Heart right ventricle (tissue), 16 donors: Measurements from ENCODE around the gene MBOAT2. TPM values are rescaled to one million over a fixed set of nuclear protein-coding genes. Genes with fewer than 3 reads are reported as not detected.
"Not testable (repeated sequence)": the region's sequence is repeated elsewhere in the genome, so short reads cannot be mapped to it uniquely, and the experiment has no call there.

Source experiments
- ATAC-seq, 8 donors: fragments of 200-7000 bp; cut with Tn5 transposase; one replicate each; pipeline ENCODE4 v1.9.1; 2020; ENCODE audit warnings: mild to moderate bottlenecking in 8 of 8, moderate library complexity in 8 of 8, moderate number of reproducible peaks in 1 of 8
- DNase-seq, 2 donors: peaks; one replicate each; pipeline ENCODE4 v3.0.0-alpha.2; 2020
- H3K27ac ChIP-seq, 10 donors: fragments of 200-600 bp; sonication (generic) in 2 of 10; one replicate each; pipeline versions ENCODE4 v1.5.0 to v1.8.0; 2020 to 2022; ENCODE audit warnings: mild to moderate bottlenecking in 3 of 10
- H3K27me3 ChIP-seq, 7 donors: fragments of 200-600 bp; one replicate each; pipeline ENCODE4 v1.8.0; 2021 to 2022; ENCODE audit warnings: mild to moderate bottlenecking in 2 of 7
- H3K36me3 ChIP-seq, 9 donors: fragments of 200-600 bp; sonication (generic) in 1 of 9; one replicate each; pipeline versions ENCODE4 v1.5.0 to v1.8.0; 2020 to 2022; ENCODE audit warnings: mild to moderate bottlenecking in 2 of 9
- H3K4me1 ChIP-seq, 9 donors: fragments of 200-600 bp; sonication (generic) in 1 of 9; one replicate each; pipeline versions ENCODE4 v1.5.0 to v1.8.0; 2020 to 2022; ENCODE audit warnings: mild to moderate bottlenecking in 4 of 9
- H3K4me3 ChIP-seq, 10 donors: fragments of 200-600 bp; sonication (generic) in 2 of 10; one replicate each; pipeline versions ENCODE4 v1.5.0 to v1.8.0; 2020 to 2022; ENCODE audit warnings: mild to moderate bottlenecking in 7 of 10, moderate library complexity in 2 of 10
- H3K9me3 ChIP-seq, 11 donors: fragments of 200-600 bp in 10 of 11; sonication (generic) in 2 of 11; one replicate each; pipeline versions ENCODE4 v1.5.0 to v1.8.0; 2013 to 2022; ENCODE audit warnings: mild to moderate bottlenecking in 2 of 11, control low read depth in 1 of 11, moderate library complexity in 1 of 11
- WGBS, 2 donors: extraction: QIAGEN DNeasy Blood & Tissue Kit; methylation state at CpG; one replicate each; pipeline ENCODE4 v1.1.7; 2013; ENCODE audit warnings: inconsistent platforms in 1 of 2; 5-methylcytosine and 5-hydroxymethylcytosine counted together
- intact Hi-C, 10 donors: fragments of 100-400 bp; cut with DNase I; formaldehyde crosslinking; loops; one replicate each; pipeline versions ENCODE4 v1.11.1 to v1.14.2; 2022
- polyA plus RNA-seq, 2 donors: library from polyadenylated mRNA; stranded (reverse); fragments of 200-250 nt; gene quantifications; one replicate each; pipeline ENCODE4 v1.2.3, GENCODE V29; 2013
- total RNA-seq, 10 donors: library from RNA; stranded (reverse); fragmentation: NEBNext Ultra II Directional in 3 of 10; extraction: Animal tissue kit (Norgen Biotek cat#: 25700) in 3 of 10; gene quantifications; one replicate each; pipeline versions ENCODE4 v1.2.1 to v1.2.4, GENCODE V29; 2021 to 2023
- TF ChIP-seq, protein P1 (sequence below), 9 donors: fragments of 200-600 bp; sonication (generic) in 2 of 9; IDR thresholded peaks; one replicate each; pipeline versions ENCODE4 v1.5.0 to v1.8.0; 2021 to 2022; ENCODE audit warnings: antibody characterized with exemption in 9 of 9, mild to moderate bottlenecking in 5 of 9, moderate library complexity in 1 of 9
- donor health status: Arrhythmogenic right ventricular cardiomyopathy.
- donor health status: ischemic (EF 13 %, LVEDD 7.1; RV severe dilation, severe dysfunction).
- donor health status: healthy with polysubstance abuse.
- donor health status: DM: no; HTN: yes; CAD: no.
- donor health status: DM: no; HTN: no; CAD: no.
- donor health status: ischemic (EF 25% LVEDD 6.9; RV normal size, moderate dysfunction).
- donor health status: ischemic (EF 25% LVEDD 5.7; RV mildly dilated, moderate dysfunction).
- donor health status: healthy.
- donor health status: DM: yes; HTN: yes; CAD: no.
- donor health status: Ischemic cardiomyopathy.
- donor health status: ischemic (EF 35%, LVEDD 5.7; RV mildly dilated, moderate dysfunction).
- donor health status: nonischemic (EF 11% LVEDD 7.7; RV severe dilation, severe dysfunction).
- donor health status: DM: yes; HTN: yes; CAD: no.
- donor health status: PGD.
- donor health status: ischemic (EF 29% LVEDD 5.4; RV normal size, mild dysfunction).
- donor health status: nonischemic (EF 23%, LVEDD 6.1; RV moderate dilation, normal function).

MBOAT2 gene
- total and polyA plus RNA-seq, 12 donors, result 6.3 to 35.3 (median 18.4) TPM

DNA sequence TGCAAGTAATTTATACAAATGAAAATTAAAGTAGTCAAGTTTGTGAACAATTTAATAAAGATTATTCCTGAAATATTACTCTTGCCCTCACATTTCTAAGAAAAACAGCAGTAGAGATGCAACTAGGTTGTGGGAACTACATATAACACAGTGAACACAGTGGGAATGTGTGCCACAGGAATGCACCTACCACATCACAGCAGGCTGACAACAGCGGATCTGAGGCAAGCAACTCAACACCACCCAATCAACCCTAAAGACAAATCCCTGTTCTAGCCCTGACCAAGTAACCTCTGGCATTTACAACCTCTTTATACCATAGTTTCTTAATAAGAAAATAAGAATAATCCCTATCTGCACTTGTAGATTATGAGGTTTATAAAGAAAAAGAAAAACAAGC lies 23.4 kb downstream of the MBOAT2 start:
- intact Hi-C loops, result no loop called here
- Histone ChIP-seq H3K4me3 (no peak overlapping the region), H3K27me3 (no peaks in the 10 kb centered on the region), H3K27ac (no peak overlapping the region), H3K9me3 (no peaks in the 10 kb centered on the region), H3K4me1 (peaks cover 0 to 23% (median 0%) of the 10 kb centered on the region in 9 donors), H3K36me3 (no peaks in the 10 kb centered on the region)
- DNase-seq, result no peak
- WGBS, 2 donors, result 81 to 89% methylated on average over 1 of the region's 1 CpG
- TF ChIP-seq, protein P1, sequence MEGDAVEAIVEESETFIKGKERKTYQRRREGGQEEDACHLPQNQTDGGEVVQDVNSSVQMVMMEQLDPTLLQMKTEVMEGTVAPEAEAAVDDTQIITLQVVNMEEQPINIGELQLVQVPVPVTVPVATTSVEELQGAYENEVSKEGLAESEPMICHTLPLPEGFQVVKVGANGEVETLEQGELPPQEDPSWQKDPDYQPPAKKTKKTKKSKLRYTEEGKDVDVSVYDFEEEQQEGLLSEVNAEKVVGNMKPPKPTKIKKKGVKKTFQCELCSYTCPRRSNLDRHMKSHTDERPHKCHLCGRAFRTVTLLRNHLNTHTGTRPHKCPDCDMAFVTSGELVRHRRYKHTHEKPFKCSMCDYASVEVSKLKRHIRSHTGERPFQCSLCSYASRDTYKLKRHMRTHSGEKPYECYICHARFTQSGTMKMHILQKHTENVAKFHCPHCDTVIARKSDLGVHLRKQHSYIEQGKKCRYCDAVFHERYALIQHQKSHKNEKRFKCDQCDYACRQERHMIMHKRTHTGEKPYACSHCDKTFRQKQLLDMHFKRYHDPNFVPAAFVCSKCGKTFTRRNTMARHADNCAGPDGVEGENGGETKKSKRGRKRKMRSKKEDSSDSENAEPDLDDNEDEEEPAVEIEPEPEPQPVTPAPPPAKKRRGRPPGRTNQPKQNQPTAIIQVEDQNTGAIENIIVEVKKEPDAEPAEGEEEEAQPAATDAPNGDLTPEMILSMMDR (IDR thresholded peaks at IDR 0.05), result no peak
- no peak for ATAC-seq

DNA sequence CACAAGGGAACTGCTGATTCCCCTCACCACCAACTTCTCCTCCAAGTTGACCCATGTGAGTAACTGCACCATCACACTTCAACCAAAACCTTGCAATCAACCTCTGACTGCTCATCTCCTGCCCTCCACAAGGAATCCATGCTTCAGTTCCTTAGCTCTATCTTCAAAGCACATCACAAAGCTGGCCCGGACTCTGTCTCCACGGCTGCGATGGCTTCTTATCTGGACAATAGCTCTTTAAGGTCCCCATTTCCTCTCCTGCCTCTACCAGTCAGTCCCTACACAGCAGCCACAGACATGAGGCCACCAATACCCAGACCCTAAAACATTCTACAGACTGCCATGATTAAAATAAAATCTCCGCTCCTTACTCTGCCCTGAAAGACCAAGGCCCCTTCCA lies 25.7 kb downstream of the MBOAT2 start:
- peaks cover 0 to 12% (median 0%) of the 10 kb centered on the region in 9 donors for H3K4me1 ChIP-seq
- no peak for ATAC-seq
- H3K27me3 ChIP-seq, result no peaks in the 10 kb centered on the region
- no peaks in the 10 kb centered on the region for H3K36me3 ChIP-seq
- TF ChIP-seq, protein P1 (IDR thresholded peaks at IDR 0.05), result no peak
- H3K4me3 ChIP-seq, result no peak overlapping the region
- no peak for DNase-seq
- no peaks in the 10 kb centered on the region for H3K9me3 ChIP-seq
- 83 to 86% methylated on average over 4 of the region's 4 CpGs for WGBS, 2 donors
- intact Hi-C loops, result no loop called here
- no peak overlapping the region for H3K27ac ChIP-seq

DNA sequence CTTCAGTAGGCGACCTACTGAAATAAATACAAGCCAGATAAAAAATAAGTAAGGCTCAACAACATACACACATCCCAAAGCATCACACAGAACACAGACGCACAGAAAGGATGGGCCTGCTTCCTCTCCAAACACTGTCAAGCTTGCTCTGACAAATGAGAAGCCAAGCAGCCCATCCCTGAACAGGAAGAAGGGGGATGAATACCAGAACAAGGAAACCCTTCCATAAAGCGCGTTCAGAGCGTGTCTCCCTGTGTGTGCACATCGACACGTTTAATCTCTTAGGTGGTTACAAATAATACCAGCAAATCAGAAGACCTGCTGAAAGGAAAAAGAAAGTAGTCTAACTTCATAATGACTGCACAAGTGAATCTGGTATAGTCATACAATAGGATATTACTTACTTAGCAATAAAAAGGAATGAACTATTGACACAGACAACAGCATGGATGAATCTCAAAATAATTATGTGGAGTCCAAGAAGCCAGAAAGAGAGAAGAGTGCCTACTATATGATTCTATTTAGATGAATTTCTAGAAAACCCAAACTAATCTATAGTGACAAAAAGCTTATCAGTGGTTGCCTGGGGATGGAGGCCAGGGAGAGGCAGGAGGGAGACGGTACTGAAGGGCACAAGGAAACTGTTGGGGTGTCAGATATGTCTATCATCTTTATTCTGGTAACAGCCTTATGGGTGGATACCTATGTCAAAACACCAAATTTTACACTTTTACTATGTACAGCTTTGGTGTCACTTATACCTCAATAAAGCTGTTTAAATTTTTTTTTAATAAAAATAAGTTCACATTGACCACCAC lies 26.8 kb downstream of the MBOAT2 start:
- no peaks in the 10 kb centered on the region for H3K36me3 ChIP-seq
- no peaks in the 10 kb centered on the region for H3K9me3 ChIP-seq
- peaks cover 0 to 12% (median 0%) of the 10 kb centered on the region in 9 donors for H3K4me1 ChIP-seq
- TF ChIP-seq, protein P1 (IDR thresholded peaks at IDR 0.05), result no peak
- peak in 1 of 8 donors; percentile 35 for ATAC-seq
- H3K27ac ChIP-seq, result peak overlapping the region in 1 of 10 donors; percentile 5
- H3K4me3 ChIP-seq, result peak overlapping the region in 1 of 10 donors; percentile 9
- 26% methylated on average over 8 of the region's 8 CpGs for WGBS, 2 donors
- no peaks in the 10 kb centered on the region for H3K27me3 ChIP-seq
- intact Hi-C loops, result no loop called here
- no peak for DNase-seq

DNA sequence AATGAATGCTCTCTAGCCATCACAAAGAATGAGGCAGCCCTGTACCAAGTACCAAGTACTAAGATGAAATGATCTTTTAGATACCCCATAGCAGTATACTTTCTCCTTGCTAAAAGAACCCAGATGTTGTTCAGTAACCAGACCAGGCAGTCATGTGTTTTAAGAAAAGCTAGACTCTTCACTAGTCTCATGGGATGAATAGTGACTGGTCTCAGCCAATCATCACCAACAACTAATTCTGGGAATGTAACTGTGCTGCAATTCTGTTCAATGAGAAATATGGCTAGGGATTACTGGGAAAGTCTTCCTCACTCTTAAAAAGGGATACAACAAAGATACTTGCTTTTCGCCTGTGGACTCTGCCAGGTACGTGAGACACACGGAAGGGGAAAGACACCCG lies 29.5 kb downstream of the MBOAT2 start:
- no peak for DNase-seq
- H3K4me1 ChIP-seq, result peaks cover 0 to 12% (median 0%) of the 10 kb centered on the region in 9 donors
- 90 to 94% methylated on average over 4 of the region's 4 CpGs for WGBS, 2 donors
- TF ChIP-seq, protein P1 (IDR thresholded peaks at IDR 0.05), result no peak
- no peak overlapping the region for H3K27ac ChIP-seq
- no peaks in the 10 kb centered on the region for H3K27me3 ChIP-seq
- intact Hi-C loops, result no loop called here
- H3K36me3 ChIP-seq, result no peaks in the 10 kb centered on the region
- H3K4me3 ChIP-seq, result no peak overlapping the region
- H3K9me3 ChIP-seq, result no peaks in the 10 kb centered on the region
- no peak for ATAC-seq

DNA sequence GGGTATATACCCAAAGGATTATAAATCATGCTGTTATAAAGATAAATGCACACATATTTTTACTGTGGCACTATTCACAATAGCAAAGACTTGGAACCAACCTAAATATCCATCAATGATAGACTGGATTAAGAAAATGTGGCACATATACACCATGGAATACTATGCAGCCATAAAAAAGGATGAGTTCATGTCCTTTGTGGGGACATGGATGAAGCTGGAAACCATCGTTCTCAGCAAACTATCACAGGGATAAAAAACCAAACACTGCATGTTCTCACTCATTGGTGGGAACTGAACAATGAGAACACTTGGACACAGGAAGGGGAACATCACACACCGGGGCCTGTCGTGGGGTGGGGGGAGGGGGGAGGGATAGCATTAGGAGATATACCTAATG lies 30.5 kb downstream of the MBOAT2 start:
- ATAC-seq, H3K27me3 ChIP-seq, intact Hi-C loops, DNase-seq, H3K27ac ChIP-seq, H3K36me3 ChIP-seq, H3K9me3 ChIP-seq, H3K4me3 ChIP-seq: not testable (repeated sequence)
- WGBS, 2 donors, result 85 to 100% methylated on average over 3 of the region's 3 CpGs
- peaks cover 0 to 12% (median 0%) of the 10 kb centered on the region in 9 donors for H3K4me1 ChIP-seq

DNA sequence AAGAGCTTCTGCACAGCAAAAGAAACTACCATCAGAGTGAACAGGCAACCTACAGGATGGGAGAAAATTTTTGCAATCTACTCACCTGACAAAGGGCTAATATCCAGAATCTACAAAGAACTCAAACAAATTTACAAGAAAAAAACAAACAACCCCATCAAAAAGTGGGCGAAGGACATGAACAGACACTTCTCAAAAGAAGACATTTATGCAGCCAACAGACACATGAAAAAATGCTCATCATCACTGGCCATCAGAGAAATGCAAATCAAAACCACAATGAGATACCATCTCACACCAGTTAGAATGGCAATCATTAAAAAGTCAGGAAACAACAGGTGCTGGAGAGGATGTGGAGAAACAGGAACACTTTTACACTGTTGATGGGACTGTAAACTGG lies 30.9 kb downstream of the MBOAT2 start:
- intact Hi-C loops, H3K9me3 ChIP-seq, H3K27ac ChIP-seq, H3K4me3 ChIP-seq, H3K27me3 ChIP-seq, H3K36me3 ChIP-seq, DNase-seq, ATAC-seq: not testable (repeated sequence)
- WGBS, 2 donors, result no CpG with 5 or more reads among the region's 1 CpG
- peaks cover 0 to 12% (median 0%) of the 10 kb centered on the region in 9 donors for H3K4me1 ChIP-seq

DNA sequence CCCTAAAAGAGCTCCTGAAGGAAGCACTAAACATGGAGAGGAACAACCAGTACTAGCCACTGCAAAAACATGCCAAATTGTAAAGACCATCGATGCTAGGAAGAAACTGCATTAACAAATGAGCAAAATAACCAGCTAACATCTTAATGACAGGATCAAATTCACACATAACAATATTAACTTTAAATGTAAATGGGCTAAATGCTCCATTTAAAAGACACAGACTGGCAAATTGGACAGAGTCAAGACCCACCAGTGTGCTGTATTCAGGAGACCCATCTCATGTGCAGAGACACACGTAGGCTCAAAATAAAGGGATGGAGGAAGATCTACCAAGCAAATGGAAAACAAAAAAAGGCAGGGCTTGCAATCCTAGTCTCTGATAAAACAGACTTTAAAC lies 34.1 kb downstream of the MBOAT2 start:
- H3K4me3 ChIP-seq, H3K27ac ChIP-seq, intact Hi-C loops, DNase-seq, H3K4me1 ChIP-seq, H3K36me3 ChIP-seq, H3K27me3 ChIP-seq, H3K9me3 ChIP-seq, ATAC-seq: not testable (repeated sequence)
- WGBS, 2 donors, result 91 to 95% methylated on average over 2 of the region's 2 CpGs
